ENCODE results near the gene FANCE.

- TF ChIP-seq CTCF (IDR thresholded peaks at IDR 0.05) (no peak), POLR2A (IDR thresholded peaks at IDR 0.05) (no peak), EP300 (IDR thresholded peaks at IDR 0.05) (no peak)
These were observed 23.6 kb upstream of the FANCE start for GRCh38 chr6:35428421-35429149.
